Osteocyte (in vitro differentiated cells): ENCODE data around the gene ZMYND8. TPM values are rescaled to one million over a fixed set of nuclear protein-coding genes. Genes with fewer than 3 reads are reported as not detected.
"Not testable (repeated sequence)": the region's sequence is repeated elsewhere in the genome, so short reads cannot be mapped to it uniquely, and the experiment has no call there.

Source experiments
- DNase-seq: peaks from one replicate; pipeline ENCODE4 v3.0.0; 2021; ENCODE audit warnings: mixed read lengths; ENCODE audit not compliant: unreplicated experiment; ENCODE audit errors: extremely low spot score
- H3K27ac Mint-ChIP-seq: one replicate; pipeline ENCODE4 v1.8.0; 2021; ENCODE audit warnings: mild to moderate bottlenecking, mixed read lengths; ENCODE audit not compliant: unreplicated experiment
- H3K27me3 Mint-ChIP-seq: one replicate; pipeline ENCODE4 v1.8.0; 2021; ENCODE audit warnings: mixed read lengths; ENCODE audit not compliant: unreplicated experiment
- H3K36me3 Mint-ChIP-seq: one replicate; pipeline ENCODE4 v1.8.0; 2021; ENCODE audit warnings: mixed read lengths; ENCODE audit not compliant: unreplicated experiment
- H3K4me1 Mint-ChIP-seq: one replicate; pipeline ENCODE4 v1.8.0; 2021; ENCODE audit warnings: mixed read lengths; ENCODE audit not compliant: unreplicated experiment
- H3K4me3 Mint-ChIP-seq: one replicate; pipeline ENCODE4 v1.8.0; 2021; ENCODE audit warnings: mild to moderate bottlenecking, moderate library complexity, mixed read lengths; ENCODE audit not compliant: unreplicated experiment
- H3K9me3 Mint-ChIP-seq: one replicate; pipeline ENCODE4 v1.8.0; 2021; ENCODE audit warnings: mixed read lengths; ENCODE audit not compliant: unreplicated experiment
- CTCF ChIP-seq: fragments of 200-600 bp; sonication (generic); IDR thresholded peaks from 2 replicates; pipeline ENCODE4 v1.5.0; 2021; ENCODE audit warnings: antibody characterized with exemption, mild to moderate bottlenecking, moderate library complexity
- total RNA-seq: library from RNA; stranded (reverse); gene quantifications from 2 replicates; pipeline ENCODE4 v1.2.1, GENCODE V29; 2021

The ZMYND8 gene
- total RNA-seq, 1 donor from 2014 or later: 96.5 TPM

GRCh38 chr20:47377122-47377722 lies 20.7 kb upstream of the ZMYND8 start:
- peaks cover 27% of the 10 kb centered on the region for H3K4me1 Mint-ChIP-seq
- DNase-seq: no peak
- no peak for TF ChIP-seq CTCF
- peak overlapping the region; percentile 23 for H3K27ac Mint-ChIP-seq
- no peaks in the 10 kb centered on the region for H3K27me3 Mint-ChIP-seq
- H3K36me3 Mint-ChIP-seq: no peaks in the 10 kb centered on the region
- H3K4me3 Mint-ChIP-seq: no peak overlapping the region
- no peaks in the 10 kb centered on the region for H3K9me3 Mint-ChIP-seq

GRCh38 chr20:47376096-47376643 lies 19.7 kb upstream of the ZMYND8 start:
- not testable (repeated sequence) for H3K36me3 Mint-ChIP-seq, H3K4me3 Mint-ChIP-seq, H3K27me3 Mint-ChIP-seq, DNase-seq, H3K9me3 Mint-ChIP-seq
- Mint-ChIP-seq H3K4me1 (peaks cover 31% of the 10 kb centered on the region), H3K27ac (peak overlapping the region; percentile 54)

GRCh38 chr20:47374121-47374520 lies 17.6 kb upstream of the ZMYND8 start:
- H3K4me1 Mint-ChIP-seq: peaks cover 18% of the 10 kb centered on the region
- not testable (repeated sequence) for H3K27me3 Mint-ChIP-seq, H3K9me3 Mint-ChIP-seq, H3K36me3 Mint-ChIP-seq, DNase-seq, H3K4me3 Mint-ChIP-seq, H3K27ac Mint-ChIP-seq

- no peak for TF ChIP-seq CTCF
- DNase-seq: no peak
- Mint-ChIP-seq H3K9me3 (no peaks in the 10 kb centered on the region), H3K36me3 (no peaks in the 10 kb centered on the region), H3K4me1 (peaks cover 15% of the 10 kb centered on the region), H3K27ac (peak overlapping the region; percentile 78), H3K4me3 (no peak overlapping the region), H3K27me3 (no peaks in the 10 kb centered on the region)
These were observed 16.8 kb upstream of the ZMYND8 start for GRCh38 chr20:47373206-47373733.

- no peaks in the 10 kb centered on the region for H3K36me3 Mint-ChIP-seq
- no peak overlapping the region for H3K27ac Mint-ChIP-seq
- no peak for DNase-seq
- H3K4me1 Mint-ChIP-seq: peaks cover 11% of the 10 kb centered on the region
- no peak for TF ChIP-seq CTCF
- H3K4me3 Mint-ChIP-seq: no peak overlapping the region
- H3K27me3 Mint-ChIP-seq: no peaks in the 10 kb centered on the region
- no peaks in the 10 kb centered on the region for H3K9me3 Mint-ChIP-seq
These were observed 14.6 kb upstream of the ZMYND8 start for GRCh38 chr20:47370850-47371782.
